Endothelial cell of umbilical vein (primary cell): Measurements from ENCODE around the gene SLC38A2. TPM values are rescaled to one million over a fixed set of nuclear protein-coding genes. Genes with fewer than 3 reads are reported as not detected.

Source experiments
- BruUV-seq: library from RNA; stranded (reverse); fragments of 400-500 nt; replicated peaks from 2 replicates; lab custom pipeline; 2021; lab: Mats Ljungman, UMichigan
- CTCF ChIA-PET: fragments of 300-600, 350-600 bp; sonication (Branson Sonifier 250); formaldehyde crosslinking; loops from one replicate; lab custom pipeline; 2021; ENCODE audit warnings: antibody characterized with exemption, inconsistent platforms; lab: Charles Lee
- POLR2A ChIA-PET: fragments of 300-600, 350-600 bp; sonication (Branson Sonifier 250); formaldehyde crosslinking; loops from one replicate; lab custom pipeline; 2021; ENCODE audit warnings: antibody characterized with exemption, inconsistent platforms; lab: Charles Lee
- DNase-seq: peaks from one replicate; pipeline ENCODE4 v3.0.0-alpha.2; 2011; ENCODE audit warnings: low read depth, low spot score
- FAIRE-seq: peaks from 2 replicates; lab custom pipeline; 2011; peaks lifted over from hg19 to GRCh38; lab: Jason Lieb, UNC
- H2AFZ ChIP-seq: 2 replicates; pipeline ENCODE4 v1.6.0; 2012; ENCODE audit warnings: low read depth, low read length, control low read depth, inconsistent platforms
- H3K27ac ChIP-seq: 2 replicates; pipeline ENCODE4 v1.5.1; 2011; ENCODE audit warnings: low read depth, mild to moderate bottlenecking, control low read depth, low read length, moderate library complexity; ENCODE audit not compliant: insufficient read depth
- H3K27me3 ChIP-seq, 2 experiments: 2 replicates each; pipeline versions ENCODE4 v1.6.0 to v1.6.1; 2011; ENCODE audit warnings: low read length in 2 of 2, mixed read lengths in 1 of 2; ENCODE audit not compliant: control insufficient read depth in 2 of 2, insufficient read depth in 2 of 2
- H3K36me3 ChIP-seq, 2 experiments: 2 replicates in 1 of 2; 3 replicates in 1 of 2; pipeline ENCODE4 v1.5.1; 2011; ENCODE audit warnings: low read length in 2 of 2, mild to moderate bottlenecking in 1 of 2, moderate library complexity in 1 of 2; ENCODE audit not compliant: control insufficient read depth in 2 of 2, insufficient read depth in 2 of 2; ENCODE audit errors: extremely low read depth in 1 of 2
- H3K4me1 ChIP-seq: 3 replicates; pipeline ENCODE4 v1.5.1; 2011; ENCODE audit warnings: mild to moderate bottlenecking, low read length; ENCODE audit not compliant: control insufficient read depth, insufficient read depth; ENCODE audit errors: extremely low read depth
- H3K4me2 ChIP-seq: 2 replicates; pipeline ENCODE4 v1.6.1; 2011; ENCODE audit warnings: low read length, control low read depth, mixed read lengths; ENCODE audit not compliant: insufficient read depth
- H3K4me3 ChIP-seq, 3 experiments: fragments of 200-600 bp in 1 of 3; sonication (generic), shearing (Covaris generic) in 1 of 3; replicated peaks in 1 of 3; 2 replicates each; pipeline ENCODE4 v1.5.1; 2011 to 2016; ENCODE audit warnings: control low read depth in 3 of 3, low read length in 3 of 3, mild to moderate bottlenecking in 2 of 3, inconsistent platforms in 1 of 3, low read depth in 1 of 3, moderate library complexity in 1 of 3; ENCODE audit not compliant: insufficient read depth in 1 of 3
- H3K79me2 ChIP-seq: 2 replicates; pipeline ENCODE4 v1.6.0; 2012; ENCODE audit warnings: low read length, inconsistent platforms; ENCODE audit not compliant: control insufficient read depth, insufficient read depth
- H3K9ac ChIP-seq: replicated peaks from 2 replicates; pipeline ENCODE3; 2011; ENCODE audit warnings: low read length, control low read depth; ENCODE audit not compliant: insufficient read depth; ENCODE audit errors: extremely low read depth
- H3K9me1 ChIP-seq: replicated peaks from 3 replicates; pipeline ENCODE4 v1.6.0; 2011; ENCODE audit warnings: mild to moderate bottlenecking, low read length; ENCODE audit not compliant: control insufficient read depth, insufficient read depth; ENCODE audit errors: extremely low read depth
- H3K9me3 ChIP-seq: replicated peaks from 2 replicates; pipeline ENCODE4 v1.5.1; 2012; ENCODE audit warnings: low read length, inconsistent platforms; ENCODE audit not compliant: control insufficient read depth, insufficient read depth
- H4K20me1 ChIP-seq: replicated peaks from 2 replicates; pipeline ENCODE3; 2011; ENCODE audit warnings: mild to moderate bottlenecking, low read length; ENCODE audit not compliant: control insufficient read depth, insufficient read depth; ENCODE audit errors: extremely low read depth
- CTCF ChIP-seq, 2 donors: IDR thresholded peaks; 1 replicate in 1 of 2; 2 replicates in 1 of 2; pipeline ENCODE4 v1.5.1; 2011; ENCODE audit warnings: low read length in 2 of 2, mild to moderate bottlenecking in 2 of 2, moderate library complexity in 2 of 2, control low read depth in 1 of 2, inconsistent platforms in 1 of 2, low read depth in 1 of 2; ENCODE audit not compliant: insufficient read depth in 1 of 2; ENCODE audit errors: extremely low read depth in 1 of 2
- EZH2 ChIP-seq: IDR thresholded peaks from 2 replicates; pipeline ENCODE4 v1.6.1; 2012; ENCODE audit warnings: borderline replicate concordance, low read depth, mild to moderate bottlenecking, moderate library complexity, low read length, inconsistent platforms; ENCODE audit not compliant: severe bottlenecking
- FOS ChIP-seq: IDR thresholded peaks from 2 replicates; pipeline ENCODE4 v1.6.1; 2011; ENCODE audit warnings: mild to moderate bottlenecking, low read length, moderate library complexity, borderline replicate concordance; ENCODE audit not compliant: insufficient read depth
- GATA2 ChIP-seq: IDR thresholded peaks from 2 replicates; pipeline ENCODE4 v1.7.0; 2011; ENCODE audit warnings: low read depth, mild to moderate bottlenecking, moderate library complexity, mixed read lengths, low read length; ENCODE audit not compliant: insufficient read length, insufficient read depth
- JUN ChIP-seq: IDR thresholded peaks from 2 replicates; pipeline ENCODE4 v1.6.1; 2011; ENCODE audit warnings: borderline replicate concordance, low read depth; ENCODE audit not compliant: insufficient read length, insufficient read depth
- MAX ChIP-seq: IDR thresholded peaks from 2 replicates; pipeline ENCODE4 v1.6.1; 2011; ENCODE audit not compliant: insufficient read depth, insufficient read length
- MYC ChIP-seq: IDR thresholded peaks from one replicate; pipeline ENCODE4 v1.6.1; 2011; ENCODE audit warnings: mild to moderate bottlenecking, low read depth, low read length
- POLR2A ChIP-seq: IDR thresholded peaks from 2 replicates; pipeline ENCODE4 v1.6.1; 2012; ENCODE audit warnings: low read depth, mild to moderate bottlenecking, control low read depth, low read length
- POLR2AphosphoS5 ChIP-seq: IDR thresholded peaks from 2 replicates; pipeline ENCODE4 v1.6.1; 2012; ENCODE audit warnings: low read depth, mild to moderate bottlenecking, control low read depth, low read length, moderate library complexity; ENCODE audit not compliant: insufficient read depth
- dilution Hi-C: fragments of 300-500 bp; cut with MboI; formaldehyde crosslinking; loops from one replicate; pipeline ENCODE4 v1.15.0; 2019; ENCODE audit warnings: low sequenced_read_pairs; ENCODE audit not compliant: extremely low pct_ligation_motif_present
- intact Hi-C: fragments of 100-400 bp; cut with micrococcal nuclease; formaldehyde crosslinking; loops from one replicate; pipeline ENCODE4 v1.10.0; 2022
- polyA plus RNA-seq, 4 experiments: library from polyadenylated mRNA; depleted of rRNA in 3 of 4; stranded (reverse) in 3 of 4; unstranded in 1 of 4; fragments of >200 nt; gene quantifications; 2 replicates each; pipeline versions ENCODE4 v1.2.1 to v1.2.3, GENCODE V29; 2011 to 2012; ENCODE audit warnings: missing spikeins in 1 of 4
- total RNA-seq: library from RNA; stranded (reverse); gene quantifications from 2 replicates; pipeline ENCODE4 v1.2.3, GENCODE V29; 2021

The SLC38A2 gene
- total and polyA plus RNA-seq, 2 donors (not counting 3 experiments of a cell fraction or from before 2014, with no cell fraction given): 267 to 427 TPM

GRCh38 chr12:46356655-46357437 lies 15.7 kb downstream of the SLC38A2 start:
- intact Hi-C loops: loop anchor here (5.0 kb wide), 1 partner anchor 205 kb away; no protein-coding TSS in a partner anchor
- no peak overlapping the region for H3K9ac ChIP-seq
- H3K9me3 ChIP-seq: no peaks in the 10 kb centered on the region
- no peak overlapping the region for H3K4me3 ChIP-seq
- dilution Hi-C loops: no loop called here
- no peaks in the 10 kb centered on the region for H3K4me1 ChIP-seq
- H3K9me1 ChIP-seq: no peaks in the 10 kb centered on the region
- no peak overlapping the region for H3K4me2 ChIP-seq
- FAIRE-seq: no peak
- H3K79me2 ChIP-seq: no peaks in the 10 kb centered on the region
- CTCF ChIA-PET: interaction anchor here (1.0 to 2.6 kb wide), 6 partner anchors 203 to 664 kb away, joined by 3 to 25 read pairs (median 10); no protein-coding TSS in a partner anchor
- no TSS peak for BruUV-seq
- peaks cover 15 to 34% of the 10 kb centered on the region in 2 experiments for H3K36me3 ChIP-seq
- DNase-seq: no peak
- no peak overlapping the region for H3K27ac ChIP-seq
- TF ChIP-seq GATA2 (peak; percentile 6), POLR2AphosphoS5 (no peak)
- H3K27me3 ChIP-seq: no peaks in the 10 kb centered on the region
- POLR2A ChIA-PET: interaction anchor here (0.5 to 2.3 kb wide), 4 partner anchors 9 to 305 kb away, joined by 4 to 6 read pairs (median 5); no protein-coding TSS in a partner anchor
- peaks cover 18% of the 10 kb centered on the region for H4K20me1 ChIP-seq
- no peak overlapping the region for H2AFZ ChIP-seq

GRCh38 chr12:46354802-46355199 lies 17.8 kb downstream of the SLC38A2 start:
- no peak overlapping the region for H3K4me3 ChIP-seq
- no peaks in the 10 kb centered on the region for H3K9me3 ChIP-seq
- ChIA-PET POLR2A (no interaction called here), CTCF (no interaction called here)
- H3K9me1 ChIP-seq: no peaks in the 10 kb centered on the region
- no peaks in the 10 kb centered on the region for H3K79me2 ChIP-seq
- intact Hi-C loops (loop anchor here (5.0 kb wide), 1 partner anchor 202 kb away; no protein-coding TSS in a partner anchor), dilution Hi-C loops (no loop called here)
- BruUV-seq: no TSS peak
- no peak for DNase-seq
- H3K27me3 ChIP-seq: no peaks in the 10 kb centered on the region
- FAIRE-seq: no peak
- H3K4me2 ChIP-seq: no peak overlapping the region
- H3K4me1 ChIP-seq: peaks cover under 1% of the 10 kb centered on the region
- TF ChIP-seq JUN (no peak), CTCF (IDR thresholded peaks at IDR 0.05; ENCODE audit: extremely low read depth in 1 of 2, insufficient read depth in 1 of 2, low read depth in 1 of 2, low read length in 2 of 2) (no peak), POLR2A (no peak), MYC (no peak), GATA2 (no peak), MAX (no peak), POLR2AphosphoS5 (no peak), EZH2 (no peak), FOS (no peak)
- peaks cover 12% of the 10 kb centered on the region for H4K20me1 ChIP-seq
- no peak overlapping the region for H3K9ac ChIP-seq
- peaks cover 6 to 13% of the 10 kb centered on the region in 2 experiments for H3K36me3 ChIP-seq
- no peak overlapping the region for H3K27ac ChIP-seq
- no peak overlapping the region for H2AFZ ChIP-seq
